Activated T-cell treated with anti-CD3 and anti-CD28 coated beads for 24 hours (primary cell): ENCODE data around the gene SNAI3.
A peak's percentile ranks its signal among the peaks of the same experiment; 100 is the strongest.

Source experiments
- DNase-seq: peaks from one replicate; pipeline ENCODE4 v3.0.0-alpha.2; 2020; ENCODE audit warnings: low read depth

SNAI3 gene

DNA sequence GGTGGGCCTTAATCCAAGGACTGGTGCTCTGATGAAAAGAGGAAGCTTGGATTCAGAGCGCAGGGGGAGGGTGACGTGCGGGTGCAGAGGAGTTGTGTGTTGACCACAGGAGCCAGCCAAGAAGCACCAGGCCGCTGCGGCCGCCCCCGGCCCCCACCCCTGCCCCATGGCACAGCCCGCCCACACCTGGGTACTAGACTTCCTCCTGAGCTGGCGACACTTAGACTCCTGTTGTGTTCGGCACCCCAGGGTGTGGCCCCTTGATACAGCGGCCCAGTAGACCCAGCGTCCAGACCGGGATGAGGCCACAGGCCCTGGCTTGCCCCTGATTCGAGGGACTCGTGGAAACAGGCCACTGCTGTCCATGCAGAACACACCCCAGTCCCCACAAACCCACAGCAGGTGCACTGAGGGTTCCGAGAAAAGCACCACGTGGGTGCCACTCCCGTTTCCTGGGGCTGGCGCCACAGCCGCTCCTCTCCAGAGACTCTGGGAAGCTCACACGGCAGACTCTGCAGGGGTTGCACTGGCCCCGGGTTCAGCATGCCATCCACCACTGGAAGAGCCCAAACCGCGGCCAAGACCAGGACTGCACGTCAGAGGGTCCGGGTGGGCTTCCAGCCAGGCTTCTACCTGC lies 5.7 kb upstream of the SNAI3 start:
- no peak for DNase-seq

DNA sequence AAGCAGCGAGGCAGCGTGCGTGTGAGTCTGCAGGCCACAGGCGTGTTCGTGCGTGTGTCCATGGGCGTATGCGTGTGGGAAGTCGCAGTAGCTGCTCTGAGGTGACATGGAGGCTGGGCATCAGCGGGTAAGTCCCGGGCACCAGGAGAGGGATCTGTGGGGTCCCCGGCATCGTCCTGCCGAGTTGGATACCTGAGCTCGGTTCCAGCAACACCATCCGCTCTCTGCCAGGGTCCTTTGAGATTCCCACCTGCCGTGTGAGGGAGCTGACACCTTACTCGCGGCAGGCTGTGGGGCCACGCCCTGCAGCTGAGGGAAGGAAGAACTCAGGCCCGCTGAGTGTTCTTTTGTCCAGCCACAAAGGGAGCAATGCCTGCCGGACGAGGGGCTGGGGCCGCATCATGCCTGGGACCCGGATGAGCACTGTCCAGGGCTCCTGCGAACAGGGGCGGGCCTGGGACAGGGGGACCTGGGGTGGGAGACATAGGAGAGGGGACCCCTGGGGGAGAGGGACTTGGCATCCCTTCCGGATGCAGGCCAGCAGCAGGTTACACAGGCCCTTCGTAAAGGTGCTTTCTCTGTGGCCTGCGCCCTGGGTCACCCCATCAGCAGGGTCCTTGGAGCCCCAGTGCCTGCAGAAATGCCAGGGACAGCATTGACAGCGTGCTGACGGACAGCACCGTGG lies 5.0 kb upstream of the SNAI3 start:
- no peak for DNase-seq

DNA sequence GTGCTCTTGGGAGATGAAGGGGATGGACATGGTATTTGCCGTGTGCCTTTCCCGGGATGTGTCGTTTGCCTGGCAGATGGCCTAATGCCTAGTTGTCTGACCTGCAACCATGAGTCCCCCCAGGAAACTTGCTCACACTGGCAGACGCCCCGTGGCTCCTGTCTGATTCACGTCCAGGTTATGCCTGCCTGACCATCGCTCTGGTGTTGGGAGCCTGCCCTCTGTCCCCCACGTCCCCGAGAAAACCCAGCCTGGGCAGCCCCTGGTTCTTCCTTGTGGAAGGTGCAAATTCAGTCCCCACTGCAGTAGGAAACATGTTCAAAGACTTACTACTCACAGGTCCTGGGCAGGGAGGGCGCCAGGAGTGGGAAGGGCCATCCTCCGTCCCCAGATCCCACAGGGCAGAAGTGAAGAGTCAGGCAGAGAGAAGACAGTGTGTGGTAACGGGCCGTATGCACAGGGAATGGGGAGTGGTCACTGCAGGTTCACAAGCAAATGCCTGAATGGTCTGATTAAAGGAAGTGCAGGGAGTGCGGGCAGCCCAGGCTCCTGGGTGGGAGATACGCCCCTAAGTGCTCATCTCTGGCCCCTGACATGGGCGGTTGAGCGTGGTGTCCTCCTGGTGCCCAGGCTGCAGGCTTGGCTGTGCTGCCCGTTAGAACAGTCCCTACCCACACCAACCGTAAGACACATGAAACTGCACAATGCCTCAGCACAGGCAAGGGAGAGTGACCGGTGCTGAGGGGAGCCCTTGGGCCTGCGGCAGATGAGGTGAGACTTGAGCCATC lies 4.2 kb upstream of the SNAI3 start:
- no peak for DNase-seq

DNA sequence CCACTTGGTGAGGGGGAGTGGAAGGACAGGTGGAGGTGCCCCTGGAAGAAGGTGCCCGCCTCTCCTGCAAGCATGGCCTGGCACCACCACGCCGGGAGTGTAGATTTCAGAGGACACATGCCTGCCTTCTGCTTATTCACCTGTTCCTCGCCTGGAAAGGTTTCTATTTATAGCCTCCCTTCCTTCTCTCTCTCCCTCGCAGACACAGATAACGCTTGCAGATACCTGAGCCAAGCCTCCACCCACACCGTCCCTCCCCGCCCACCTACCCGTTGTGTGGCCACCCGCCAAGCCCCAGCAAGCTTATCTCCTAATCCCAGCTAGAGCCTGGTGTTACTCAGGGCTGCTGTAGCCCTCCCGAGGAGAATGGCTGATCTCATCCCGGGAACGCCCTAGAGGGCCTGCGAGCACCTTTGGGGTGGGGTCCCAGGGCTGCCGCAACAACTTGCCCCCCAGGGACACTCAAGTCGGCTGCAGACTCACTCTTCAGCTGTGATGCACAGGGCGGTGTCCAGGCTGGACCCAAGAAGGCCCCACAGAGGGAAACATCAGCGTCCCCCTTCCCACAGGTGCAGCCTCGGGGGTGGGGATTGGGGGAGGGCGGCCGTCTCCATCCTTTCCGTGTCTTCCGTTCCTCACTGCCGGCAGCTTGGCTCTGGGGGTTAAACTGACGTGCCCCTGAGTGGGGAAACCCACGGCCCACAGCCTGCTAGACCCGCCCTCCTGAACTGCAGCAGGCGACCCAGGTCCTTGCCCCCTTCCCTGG lies 1.9 kb upstream of the SNAI3 start:
- no peak for DNase-seq

DNA sequence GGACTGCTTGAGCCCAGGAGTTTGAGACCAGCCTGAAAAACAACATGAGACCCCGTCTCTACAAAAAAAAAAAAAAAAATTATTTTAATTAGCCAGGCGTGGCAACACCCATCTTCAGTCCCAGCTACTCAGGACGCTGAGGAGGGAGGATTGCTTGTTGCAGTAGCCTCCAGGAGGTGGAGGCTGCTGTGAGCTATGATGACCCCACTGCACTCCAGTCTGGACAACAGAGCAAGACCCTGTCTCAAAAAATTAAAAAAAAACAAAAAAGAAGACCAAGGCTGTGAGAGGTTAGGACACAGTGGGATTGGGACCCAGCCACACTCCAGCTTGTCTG lies 1.3 kb upstream of the SNAI3 start:
- no peak for DNase-seq

DNA sequence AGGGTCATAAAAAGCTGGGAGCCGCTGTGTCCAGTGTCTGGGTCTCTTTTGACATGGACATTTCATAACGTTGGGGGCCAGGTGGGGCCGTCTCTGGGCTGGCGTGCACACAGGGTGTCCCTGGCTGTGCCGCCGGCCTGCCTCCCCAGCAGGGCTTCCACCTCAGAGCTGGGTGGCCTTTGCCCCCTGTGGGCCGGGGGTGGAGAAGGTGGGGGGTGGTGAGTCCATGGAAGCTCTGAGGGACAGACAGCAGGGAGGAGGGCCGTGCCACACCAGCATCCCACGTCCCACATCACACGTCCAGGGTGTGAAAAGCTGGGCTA lies 908 bp upstream of the SNAI3 start:
- no peak for DNase-seq

DNA sequence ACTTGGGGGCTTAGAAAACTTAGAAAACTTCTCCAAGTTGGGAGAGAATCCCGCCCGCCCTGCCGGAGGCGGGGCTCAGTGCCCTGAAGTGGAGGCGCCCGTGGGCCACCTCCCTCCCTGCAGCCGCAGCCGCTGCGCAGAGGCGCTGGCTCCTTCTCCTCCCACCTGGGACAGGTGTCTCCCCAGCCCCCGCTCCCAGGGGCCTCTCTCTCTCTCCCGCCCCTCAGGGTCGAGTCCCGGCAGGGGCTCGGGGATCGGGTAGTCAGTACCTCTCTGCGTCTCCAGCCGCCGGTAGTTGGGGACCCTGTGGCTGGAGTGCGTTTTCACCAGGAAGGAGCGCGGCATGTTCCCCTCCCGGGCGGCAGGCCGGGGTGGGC lies 257 bp downstream of the SNAI3 start:
- no peak for DNase-seq

DNA sequence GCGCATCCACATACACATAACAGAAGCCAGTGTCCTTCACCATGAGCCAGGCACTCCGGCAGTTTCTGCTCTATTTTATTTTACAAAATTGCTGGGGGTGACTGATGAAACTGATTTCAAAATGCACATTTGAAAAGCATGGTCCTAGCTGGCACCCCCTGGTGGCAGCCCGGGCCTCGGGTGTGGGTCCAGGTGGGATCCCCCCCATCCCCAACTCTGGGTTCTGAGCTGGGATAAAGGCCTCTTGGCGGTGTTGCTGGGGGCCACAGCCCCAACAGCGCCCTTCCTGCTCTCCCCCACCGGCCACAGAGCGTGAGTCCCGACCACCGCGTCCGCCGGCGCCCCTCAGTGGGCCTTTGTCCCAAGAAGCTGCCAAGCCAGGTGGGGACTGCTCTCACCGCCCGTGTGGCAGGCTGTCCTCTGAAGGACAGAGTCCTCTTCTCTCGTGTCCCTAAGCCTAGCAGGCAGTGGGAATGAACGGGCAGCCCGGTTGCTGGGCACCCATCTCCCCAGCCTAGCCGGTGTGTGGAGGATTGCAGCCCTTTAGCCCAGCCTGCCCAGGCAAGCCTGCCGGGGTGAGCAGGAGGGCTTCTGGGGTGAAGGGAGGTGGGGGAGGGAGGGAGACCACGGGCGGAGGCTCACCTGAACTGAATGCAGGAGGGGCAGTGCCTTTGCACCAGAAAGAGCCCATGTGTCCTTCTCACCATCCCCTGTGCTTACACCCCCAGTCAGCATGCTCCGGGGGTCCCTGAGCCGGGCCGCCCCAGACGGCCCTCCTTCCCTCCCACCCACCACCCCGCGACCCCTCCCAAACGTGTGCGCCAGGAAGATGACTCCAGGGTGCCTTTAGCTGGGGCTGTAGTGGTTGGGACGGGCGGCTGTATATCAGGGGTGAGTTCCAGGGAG lies 898 bp downstream of the SNAI3 start:
- DNase-seq: no peak

DNA sequence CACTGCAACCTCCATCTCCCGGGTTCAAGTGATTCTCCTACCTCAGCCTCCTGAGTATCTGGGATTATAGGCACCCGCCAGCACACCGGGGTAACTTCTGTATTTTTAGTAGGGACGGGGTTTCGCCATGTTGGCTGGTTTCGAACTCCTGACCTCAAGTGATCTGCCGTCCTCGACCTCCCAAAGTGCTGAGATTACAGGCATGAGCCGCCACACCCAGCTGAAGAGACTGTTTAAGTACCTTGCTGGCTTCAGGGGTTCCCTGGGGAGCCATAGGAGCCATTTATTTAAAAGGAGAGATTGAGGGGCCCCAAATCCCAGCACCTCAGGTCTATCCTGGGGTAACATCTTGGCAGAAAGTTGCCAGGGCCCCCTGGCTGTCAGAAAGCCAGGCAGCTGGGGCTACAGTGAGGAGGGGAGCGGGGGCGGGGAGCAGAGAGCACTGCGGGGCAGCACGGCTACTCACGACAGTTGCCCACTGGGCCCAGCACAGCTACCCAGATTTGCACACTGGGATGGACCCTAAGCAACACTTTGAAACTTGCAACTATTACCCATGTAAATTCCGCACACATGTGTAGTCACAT lies 1.6 kb downstream of the SNAI3 start:
- DNase-seq: no peak

DNA sequence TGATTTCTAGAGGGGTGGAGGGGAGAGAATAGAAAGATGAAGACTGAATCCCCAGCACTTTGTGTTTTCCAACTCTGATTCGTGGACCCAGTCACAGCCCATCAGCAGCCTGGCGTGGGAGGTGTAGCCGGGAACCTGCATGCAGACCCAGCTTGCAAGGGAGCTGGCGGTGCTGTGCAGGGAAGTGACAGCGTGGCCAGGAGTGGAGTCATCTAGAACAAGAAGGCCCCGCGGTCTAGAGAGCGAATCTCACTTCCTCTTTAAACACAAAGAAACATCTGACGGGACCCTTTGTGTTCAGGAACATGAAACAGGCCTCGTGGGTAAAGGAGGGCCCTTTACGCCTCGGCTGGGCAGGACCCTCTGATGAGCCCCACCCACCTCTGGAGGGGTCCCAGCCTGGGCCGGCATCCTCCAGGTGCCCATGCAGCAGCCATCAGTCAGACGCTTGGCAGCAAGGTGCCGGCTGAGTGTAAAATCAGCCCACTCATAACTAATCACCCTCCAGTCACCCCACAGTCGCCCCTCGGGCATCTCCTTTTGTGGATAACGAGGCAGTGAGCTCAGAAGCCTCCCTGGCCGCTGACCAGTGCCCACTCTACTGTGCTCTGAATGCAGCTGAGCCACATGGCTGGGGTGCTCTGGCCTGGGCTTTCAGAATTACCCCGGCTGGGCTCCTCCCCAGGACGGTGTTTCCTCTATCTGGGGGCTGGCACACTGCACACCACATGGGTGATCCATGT lies 4.4 kb downstream of the SNAI3 start:
- DNase-seq: peak; percentile 56

DNA sequence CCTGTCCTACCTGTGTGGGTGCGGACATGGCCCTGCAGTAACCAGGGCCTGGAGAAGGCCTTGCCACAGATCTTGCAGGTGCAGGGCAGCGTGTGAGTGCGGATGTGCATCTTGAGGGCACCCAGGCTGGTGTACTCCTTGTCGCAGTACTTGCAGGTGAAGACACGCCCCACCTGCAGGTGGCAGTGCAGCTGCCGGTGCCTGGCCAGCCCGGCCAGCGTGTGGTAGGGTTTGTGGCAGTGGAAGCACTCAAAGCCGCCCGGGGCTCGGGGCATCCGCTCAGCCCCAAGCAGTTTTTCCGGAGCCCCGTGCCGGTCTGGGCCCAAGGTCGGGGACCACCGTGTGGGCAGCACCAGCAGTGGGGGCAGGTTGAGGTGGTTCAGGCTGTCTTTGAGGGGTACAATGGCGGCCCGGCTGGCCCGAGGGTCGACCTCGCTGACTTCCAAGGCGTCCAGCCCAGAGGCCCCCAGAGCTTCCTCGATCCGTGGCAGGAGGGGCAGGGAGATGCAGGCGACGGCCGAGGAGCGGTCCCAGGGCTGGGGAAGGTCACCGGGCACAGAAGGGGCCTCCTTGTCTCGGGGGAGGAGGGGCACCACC lies 5.1 kb downstream of the SNAI3 start:
- no peak for DNase-seq

DNA sequence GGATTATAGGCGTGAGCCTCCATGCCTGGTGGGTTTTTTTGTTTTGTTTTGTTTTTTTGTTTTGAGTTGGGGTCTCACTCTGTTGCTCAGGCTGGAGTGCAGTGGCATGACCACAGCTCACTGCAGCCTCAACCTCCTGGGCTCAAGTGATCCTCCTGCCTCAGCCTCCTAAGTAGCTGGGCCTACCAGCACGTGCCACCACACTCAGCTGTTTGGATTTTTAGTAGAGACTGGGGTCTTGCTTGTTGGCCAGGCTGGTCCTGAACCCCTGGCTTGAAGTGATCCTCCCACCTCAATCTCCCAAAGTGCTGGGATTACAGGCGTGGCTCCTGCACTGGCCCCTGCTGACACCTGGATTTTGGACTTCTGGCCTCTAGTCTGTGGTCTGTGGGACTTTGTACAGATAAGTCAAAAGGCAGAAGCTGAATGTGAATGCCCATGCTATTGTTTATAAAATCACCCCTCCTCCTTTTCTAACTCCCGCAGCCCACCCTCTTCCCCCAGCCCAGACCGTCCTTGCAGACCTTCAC lies 5.7 kb downstream of the SNAI3 start:
- DNase-seq: no peak

DNA sequence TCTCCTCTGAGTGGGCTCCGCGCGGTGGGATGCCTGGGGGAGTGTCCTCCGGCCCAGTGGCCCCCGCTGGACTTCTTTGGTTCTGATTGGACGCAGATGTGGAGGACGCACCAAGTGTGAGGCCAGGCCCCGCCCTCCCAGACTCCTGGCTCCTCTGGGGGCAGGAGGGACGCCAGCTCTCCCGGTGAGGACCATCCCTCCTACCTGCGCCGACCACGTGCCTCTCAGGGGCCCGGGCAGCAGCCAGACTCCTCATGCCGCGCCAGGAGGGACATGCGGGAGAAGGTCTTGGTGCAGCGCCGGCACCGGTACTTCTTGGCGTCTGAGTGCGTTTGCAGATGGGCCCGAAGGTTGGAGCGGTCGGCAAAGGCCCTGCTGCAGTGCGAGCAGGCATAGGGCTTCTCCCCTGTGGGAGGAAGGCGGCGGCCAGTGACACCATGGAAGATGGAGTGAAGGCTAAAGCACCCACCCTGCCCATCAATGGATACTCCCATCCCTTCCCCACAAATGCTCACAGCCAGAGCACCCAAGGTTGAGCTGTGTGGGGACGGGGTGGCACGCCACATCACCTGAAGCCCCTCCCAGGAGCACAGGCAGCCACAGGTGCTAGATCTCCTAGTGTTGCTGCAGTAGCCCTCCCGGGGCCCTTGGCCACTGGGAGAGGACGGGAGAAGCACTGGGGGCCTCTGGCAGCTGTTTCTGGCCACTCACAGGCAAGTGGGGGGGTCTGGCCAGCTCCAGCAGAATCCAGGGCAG lies 7.9 kb downstream of the SNAI3 start:
- no peak for DNase-seq

DNA sequence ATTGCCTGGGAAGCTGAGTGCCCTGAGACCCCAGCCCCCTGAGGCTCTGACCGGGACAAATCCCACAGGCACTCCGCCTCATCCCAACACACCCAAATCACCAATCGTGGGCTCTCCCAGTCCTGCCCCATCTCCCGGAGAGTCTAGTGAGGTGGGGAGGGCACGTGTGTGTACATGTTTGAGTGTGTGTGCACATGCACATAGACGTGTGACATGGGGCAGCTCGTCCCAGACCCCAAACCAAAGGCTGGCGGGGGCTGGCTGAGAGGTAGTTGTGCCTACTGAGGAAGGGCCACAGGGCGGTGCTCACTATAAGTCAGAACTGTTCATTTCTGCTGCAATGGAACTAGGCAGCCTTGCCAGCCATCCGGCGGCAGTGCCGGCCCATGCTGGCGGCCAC lies 8.6 kb downstream of the SNAI3 start:
- DNase-seq: no peak

DNA sequence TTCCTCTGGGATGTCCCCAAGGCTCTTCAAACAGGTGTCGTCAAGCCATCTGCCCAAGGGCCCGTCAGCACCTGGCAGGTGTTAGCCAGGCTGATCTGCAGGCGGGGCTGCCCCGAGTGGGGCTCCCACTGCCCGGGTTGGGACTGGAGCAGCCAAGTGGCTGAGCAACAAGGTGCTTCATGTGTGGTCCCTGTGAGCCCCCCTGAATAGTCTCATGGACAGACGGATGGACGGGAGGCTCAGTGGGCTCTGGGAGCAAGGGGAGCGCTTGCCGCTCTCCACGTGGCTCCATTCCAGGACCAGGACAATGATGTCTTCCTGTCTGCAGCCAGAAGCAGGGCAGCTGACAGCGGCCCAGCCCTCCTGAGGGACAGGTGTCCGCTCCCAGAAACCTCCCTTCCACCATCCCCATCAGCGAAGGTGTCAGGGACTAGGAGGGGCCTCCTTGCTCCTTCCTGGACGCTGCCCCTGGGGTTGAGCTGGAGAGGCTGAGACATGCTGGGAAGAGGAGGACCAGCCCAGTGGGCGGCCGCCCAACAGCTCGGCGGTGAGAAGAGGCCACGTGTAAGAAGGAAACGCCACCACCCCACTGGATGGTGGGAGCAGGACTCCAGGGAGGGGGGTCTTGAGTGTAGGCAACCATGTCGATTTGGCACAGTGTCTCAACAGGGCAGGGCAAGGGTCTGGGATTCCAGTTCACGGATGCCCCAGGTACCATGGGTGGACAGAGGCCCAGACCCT lies 9.6 kb downstream of the SNAI3 start:
- DNase-seq: no peak

DNA sequence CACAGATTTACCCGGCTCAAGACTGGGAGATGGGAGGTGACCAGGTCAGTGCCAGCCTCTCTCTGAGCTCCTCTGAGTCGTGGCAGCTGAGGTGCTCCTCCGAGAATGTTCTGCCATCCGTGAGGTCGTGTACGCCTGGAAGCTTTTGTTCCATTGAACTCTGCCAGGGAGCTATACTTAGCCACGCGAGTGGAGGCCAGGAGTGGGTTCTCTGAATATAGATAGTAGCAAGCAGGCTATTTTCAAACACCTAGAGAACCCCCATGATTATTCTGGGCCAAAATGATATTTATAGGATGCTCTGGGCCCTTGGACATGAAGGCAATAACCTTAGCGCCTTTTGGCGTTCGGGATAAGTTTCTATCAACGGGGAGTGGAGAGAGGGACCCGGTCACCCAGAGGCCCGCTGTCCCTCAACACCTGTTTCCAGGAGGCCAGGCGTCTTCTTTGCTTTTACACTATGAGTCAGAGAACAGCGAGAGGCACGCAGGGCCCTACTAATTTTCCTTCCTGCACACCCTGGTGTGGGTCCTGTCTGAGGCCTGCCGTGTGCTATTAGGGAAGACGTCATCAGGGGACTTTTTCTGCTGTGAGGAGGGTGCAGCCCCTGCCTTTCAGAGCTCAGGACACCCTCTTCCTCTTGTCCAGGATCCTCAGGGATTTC lies 12.5 kb downstream of the SNAI3 start:
- DNase-seq: no peak

DNA sequence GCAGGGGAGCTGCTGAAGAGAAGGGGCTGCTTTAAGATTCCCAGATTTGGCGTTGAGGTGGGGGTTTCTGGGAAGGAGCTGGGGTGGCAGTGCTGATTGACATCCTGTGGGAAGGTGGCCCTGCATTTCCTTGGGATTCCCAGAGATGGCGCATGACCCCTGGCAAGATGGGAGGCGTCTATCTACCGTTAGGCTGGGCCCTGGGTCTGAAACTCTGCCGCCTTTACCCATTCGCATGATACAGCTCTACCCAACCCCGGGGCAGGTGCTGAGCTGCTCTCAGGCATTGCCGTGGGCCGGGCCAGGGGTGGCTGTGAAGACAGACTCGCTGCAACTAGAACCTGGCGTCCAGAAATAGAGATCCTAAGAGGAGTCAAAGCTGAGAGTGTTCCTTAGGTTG lies 13.5 kb downstream of the SNAI3 start:
- no peak for DNase-seq

DNA sequence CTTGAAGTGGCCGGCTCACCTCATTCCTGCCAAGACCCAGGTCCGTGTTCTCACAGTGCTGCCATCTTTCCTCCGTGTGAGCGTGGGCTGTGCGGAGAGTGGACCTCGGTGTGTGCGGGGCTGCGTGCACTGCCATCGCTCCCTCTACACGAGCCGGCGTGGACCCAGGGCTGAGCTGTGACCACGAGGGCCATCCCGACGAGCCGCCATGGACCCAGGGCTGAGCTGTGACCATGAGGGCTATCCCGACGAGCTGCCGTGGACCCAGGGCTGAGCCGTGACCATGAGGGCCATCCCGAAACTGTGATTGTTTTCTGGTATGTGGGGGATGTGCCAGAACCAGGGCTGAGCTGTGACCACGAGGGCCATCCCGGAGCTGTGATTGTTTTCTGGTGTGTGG lies 14.5 kb downstream of the SNAI3 start:
- no peak for DNase-seq
